ENCODE measurements around the gene IL18R1.

The IL18R1 gene

GRCh38 chr2:102368461-102369109, 13.0 kb downstream of the IL18R1 start:
- no peak for DNase-seq (ENCODE audit: low spot score)
- H3K27ac ChIP-seq: no peak overlapping the region
- no peak overlapping the region for H3K4me3 ChIP-seq
- TF ChIP-seq CTCF (IDR thresholded peaks at IDR 0.05): no peak

GRCh38 chr2:102369866-102370265, 14.3 kb downstream of the IL18R1 start:
- H3K4me3 ChIP-seq: no peak overlapping the region
- DNase-seq (ENCODE audit: low spot score): no peak
- TF ChIP-seq CTCF (IDR thresholded peaks at IDR 0.05): no peak
- H3K27ac ChIP-seq: no peak overlapping the region

GRCh38 chr2:102376052-102376591, 20.5 kb downstream of the IL18R1 start:
- H3K4me3 ChIP-seq: no peak overlapping the region
- no peak for TF ChIP-seq CTCF (IDR thresholded peaks at IDR 0.05)

GRCh38 chr2:102383722-102384121, 28.1 kb downstream of the IL18R1 start:
- DNase-seq (ENCODE audit: low spot score): no peak
- H3K27ac ChIP-seq: no peak overlapping the region
- TF ChIP-seq CTCF (IDR thresholded peaks at IDR 0.05): no peak
- H3K4me3 ChIP-seq: no peak overlapping the region

More at GRCh38 chr2:102376052-102376591, 20.5 kb downstream of the IL18R1 start:
- H3K27ac ChIP-seq: no peak overlapping the region
- DNase-seq (ENCODE audit: low spot score): no peak

GRCh38 chr2:102385522-102385921, 29.9 kb downstream of the IL18R1 start:
- TF ChIP-seq CTCF (IDR thresholded peaks at IDR 0.05): no peak
- DNase-seq (ENCODE audit: low spot score): no peak
- H3K4me3 ChIP-seq: no peak overlapping the region
- H3K27ac ChIP-seq: no peak overlapping the region

- H3K27ac ChIP-seq: no peak overlapping the region
- no peak for DNase-seq (ENCODE audit: low spot score)
- no peak for TF ChIP-seq CTCF (IDR thresholded peaks at IDR 0.05)
- no peak overlapping the region for H3K4me3 ChIP-seq
Observed at GRCh38 chr2:102386004-102386403, 30.4 kb downstream of the IL18R1 start.

- TF ChIP-seq CTCF (IDR thresholded peaks at IDR 0.05): no peak
- no peak for DNase-seq (ENCODE audit: low spot score)
Observed at GRCh38 chr2:102386867-102387541, 31.4 kb downstream of the IL18R1 start.

More at GRCh38 chr2:102386867-102387541, 31.4 kb downstream of the IL18R1 start:
- Histone ChIP-seq H3K27ac (no peak overlapping the region), H3K4me3 (no peak overlapping the region)
